Trophoblast cell (in vitro differentiated cells and primary cell): ENCODE data around the gene PTGR1. TPM values are rescaled to one million over a fixed set of nuclear protein-coding genes. Genes with fewer than 3 reads are reported as not detected.

Experiments
- DNase-seq, 2 donors: peaks; one replicate each; pipeline ENCODE4 v3.0.0-alpha.2; 2016
- H2AFZ ChIP-seq: 2 replicates; pipeline ENCODE4 v1.6.1; 2013; ENCODE audit warnings: low read length, moderate library complexity, mild to moderate bottlenecking; ENCODE audit not compliant: insufficient read depth, poor library complexity
- H2AK5ac ChIP-seq: 2 replicates; pipeline ENCODE4 v1.6.1; 2013; ENCODE audit warnings: mild to moderate bottlenecking, low read length
- H2BK120ac ChIP-seq: 2 replicates; pipeline ENCODE4 v1.6.1; 2013; ENCODE audit warnings: low read length, mild to moderate bottlenecking, moderate library complexity; ENCODE audit not compliant: insufficient read depth, poor library complexity
- H2BK12ac ChIP-seq: 2 replicates; pipeline ENCODE4 v1.6.1; 2013; ENCODE audit warnings: mild to moderate bottlenecking, low read length, moderate library complexity
- H2BK5ac ChIP-seq: 2 replicates; pipeline ENCODE4 v1.6.1; 2013; ENCODE audit warnings: low read length, low read depth, moderate library complexity, mild to moderate bottlenecking; ENCODE audit not compliant: poor library complexity
- H3K14ac ChIP-seq: 2 replicates; pipeline ENCODE4 v1.6.1; 2013; ENCODE audit warnings: mild to moderate bottlenecking, low read length
- H3K18ac ChIP-seq: 2 replicates; pipeline ENCODE4 v1.6.1; 2013; ENCODE audit warnings: mild to moderate bottlenecking, low read length
- H3K23ac ChIP-seq: 2 replicates; pipeline ENCODE4 v1.6.1; 2013; ENCODE audit warnings: low read length
- H3K27ac ChIP-seq: 2 replicates; pipeline ENCODE4 v1.5.1; 2013; ENCODE audit warnings: low read depth, mild to moderate bottlenecking, inconsistent platforms, low read length, moderate library complexity
- H3K27me3 ChIP-seq: 2 replicates; pipeline ENCODE4 v1.6.1; 2013; ENCODE audit warnings: inconsistent platforms, mild to moderate bottlenecking, low read length, moderate library complexity; ENCODE audit not compliant: insufficient read depth
- H3K36me3 ChIP-seq, 2 experiments: 1 replicate in 1 of 2; 2 replicates in 1 of 2; pipeline ENCODE4 v1.6.1; 2013; ENCODE audit warnings: low read length in 2 of 2, mild to moderate bottlenecking in 2 of 2, moderate library complexity in 1 of 2; ENCODE audit not compliant: insufficient read depth in 2 of 2, control insufficient read depth in 1 of 2
- H3K4ac ChIP-seq: 2 replicates; pipeline ENCODE4 v1.6.1; 2013; ENCODE audit warnings: low read depth, mild to moderate bottlenecking, low read length, moderate library complexity
- H3K4me1 ChIP-seq, 2 experiments: 1 replicate in 1 of 2; 2 replicates in 1 of 2; pipeline ENCODE4 v1.6.1; 2013; ENCODE audit warnings: low read length in 2 of 2, mild to moderate bottlenecking in 2 of 2, moderate library complexity in 1 of 2; ENCODE audit not compliant: insufficient read depth in 2 of 2, control insufficient read depth in 1 of 2
- H3K4me2 ChIP-seq: 2 replicates; pipeline ENCODE4 v1.6.1; 2013; ENCODE audit warnings: inconsistent platforms, mild to moderate bottlenecking, low read length, moderate library complexity
- H3K4me3 ChIP-seq: 2 replicates; pipeline ENCODE4 v1.5.1; 2013; ENCODE audit warnings: mild to moderate bottlenecking, low read depth, low read length, inconsistent platforms
- H3K79me1 ChIP-seq: one replicate; pipeline ENCODE4 v1.6.1; 2013; ENCODE audit warnings: low read length
- H3K79me2 ChIP-seq: 2 replicates; pipeline ENCODE4 v1.6.1; 2013; ENCODE audit warnings: low read length, mild to moderate bottlenecking; ENCODE audit not compliant: control insufficient read depth, insufficient read depth, poor library complexity
- H3K9ac ChIP-seq: 2 replicates; pipeline ENCODE4 v1.6.1; 2013; ENCODE audit warnings: mild to moderate bottlenecking, low read length
- H3K9me3 ChIP-seq: 2 replicates; pipeline ENCODE4 v1.6.1; 2013; ENCODE audit warnings: low read depth, mild to moderate bottlenecking, control low read depth, inconsistent platforms, low read length; ENCODE audit not compliant: insufficient read depth
- H4K12ac ChIP-seq: 2 replicates; pipeline ENCODE4 v1.6.1; 2013; ENCODE audit warnings: low read depth, mild to moderate bottlenecking, low read length, moderate library complexity
- H4K8ac ChIP-seq: 2 replicates; pipeline ENCODE4 v1.6.1; 2013; ENCODE audit warnings: low read depth, mild to moderate bottlenecking, low read length, moderate library complexity
- H4K91ac ChIP-seq: one replicate; pipeline ENCODE4 v1.6.1; 2013; ENCODE audit warnings: low read depth, mild to moderate bottlenecking, low read length, moderate library complexity
- WGBS: extraction: QIAGEN DNeasy Blood & Tissue Kit; methylation state at CpG from one replicate; pipeline ENCODE4 v1.1.7; 2013; ENCODE audit warnings: missing lambda C conversion rate; ENCODE audit not compliant: insufficient read length, insufficient coverage; ENCODE audit errors: extremely low coverage; 5-methylcytosine and 5-hydroxymethylcytosine counted together
- polyA plus RNA-seq: library from polyadenylated mRNA; stranded (reverse); fragments of 200-250 nt; gene quantifications from 2 replicates; pipeline ENCODE4 v1.2.3, GENCODE V29; 2013

The PTGR1 gene
- polyA plus RNA-seq: 40.7 and 43.8 TPM in 2 replicates

- H3K27ac ChIP-seq: no peak within 1 kb of the TSS
- H3K36me3 ChIP-seq: peaks cover 0 to 9% of the 10 kb centered on the region in 2 experiments
- H3K4me3 ChIP-seq: peak within 1 kb of the TSS; percentile 70
- H3K27me3 ChIP-seq: no peaks in the 10 kb centered on the region
- H2BK12ac ChIP-seq: no peak within 1 kb of the TSS
- H3K79me1 ChIP-seq: peaks cover 2% of the 10 kb centered on the region
- peak within 1 kb of the TSS; percentile 90 for H3K4me2 ChIP-seq
- WGBS: no CpG with 5 or more reads among the region's 64 CpGs
- H2BK5ac ChIP-seq: no peak within 1 kb of the TSS
- peaks cover 0 to 4% of the 10 kb centered on the region in 2 experiments for H3K4me1 ChIP-seq
- no peak within 1 kb of the TSS for H3K18ac ChIP-seq
- H4K8ac ChIP-seq: peak within 1 kb of the TSS; percentile 46
- no peak within 1 kb of the TSS for H3K23ac ChIP-seq
- no peak within 1 kb of the TSS for H3K4ac ChIP-seq
- peak within 1 kb of the TSS; percentile 39 for H4K91ac ChIP-seq
- no peaks in the 10 kb centered on the region for H3K9me3 ChIP-seq
- H3K9ac ChIP-seq: no peak within 1 kb of the TSS
- peak within 1 kb of the TSS; percentile 64 for H2BK120ac ChIP-seq
- H2AK5ac ChIP-seq: no peak within 1 kb of the TSS
- H3K79me2 ChIP-seq: no peaks in the 10 kb centered on the region
- peak within 1 kb of the TSS; percentile 84 for H2AFZ ChIP-seq
- peak; percentile 55 to 78 for DNase-seq
- peak within 1 kb of the TSS; percentile 35 for H4K12ac ChIP-seq
- peak within 1 kb of the TSS; percentile 17 for H3K14ac ChIP-seq
Observed at GRCh38 chr9:111599092-111599954, at the start of gene PTGR1. PTGR1 (minus strand) TSS chr9:111599647; CDS start chr9:111597422, 2,225 bp downstream.

GRCh38 chr9:111649016-111649415, 49.6 kb upstream of the PTGR1 start:
- no peak overlapping the region for H4K12ac ChIP-seq
- H3K23ac ChIP-seq: no peak overlapping the region
- no peak overlapping the region for H4K91ac ChIP-seq
- H3K18ac ChIP-seq: no peak overlapping the region
- H3K79me2 ChIP-seq: no peaks in the 10 kb centered on the region
- H3K27me3 ChIP-seq: no peaks in the 10 kb centered on the region
- no peaks in the 10 kb centered on the region for H3K79me1 ChIP-seq
- H2AFZ ChIP-seq: no peak overlapping the region
- H3K4ac ChIP-seq: no peak overlapping the region
- no peak overlapping the region for H2BK120ac ChIP-seq
- H3K4me3 ChIP-seq: no peak overlapping the region
- no peak overlapping the region for H3K9ac ChIP-seq
- H2BK5ac ChIP-seq: no peak overlapping the region
- H3K9me3 ChIP-seq: no peaks in the 10 kb centered on the region
- H2AK5ac ChIP-seq: no peak overlapping the region
- no peak overlapping the region for H2BK12ac ChIP-seq
- no peak overlapping the region for H4K8ac ChIP-seq
- H3K4me2 ChIP-seq: no peak overlapping the region
- peaks cover 3 to 4% of the 10 kb centered on the region in 2 experiments for H3K36me3 ChIP-seq
- WGBS: no CpG with 5 or more reads among the region's 4 CpGs
- H3K14ac ChIP-seq: no peak overlapping the region
- H3K4me1 ChIP-seq: no peaks in the 10 kb centered on the region
- H3K27ac ChIP-seq: no peak overlapping the region
- DNase-seq: no peak

GRCh38 chr9:111648066-111648465, 48.6 kb upstream of the PTGR1 start:
- Histone ChIP-seq H3K79me2 (no peaks in the 10 kb centered on the region), H3K4me2 (no peak overlapping the region), H2BK12ac (no peak overlapping the region), H3K18ac (no peak overlapping the region), H3K14ac (no peak overlapping the region), H3K79me1 (no peaks in the 10 kb centered on the region), H3K4me1 (no peaks in the 10 kb centered on the region), H3K9ac (no peak overlapping the region), H3K9me3 (no peaks in the 10 kb centered on the region), H2BK5ac (no peak overlapping the region), H4K8ac (no peak overlapping the region), H4K12ac (no peak overlapping the region), H3K36me3 (peaks cover 3 to 4% of the 10 kb centered on the region in 2 experiments), H2BK120ac (no peak overlapping the region), H3K4me3 (no peak overlapping the region), H2AFZ (no peak overlapping the region), H3K27ac (no peak overlapping the region), H3K27me3 (no peaks in the 10 kb centered on the region), H2AK5ac (no peak overlapping the region), H4K91ac (no peak overlapping the region), H3K4ac (no peak overlapping the region), H3K23ac (no peak overlapping the region)
- WGBS: no CpG with 5 or more reads among the region's 4 CpGs
- DNase-seq: peak in 1 of 2 donors; percentile 39

GRCh38 chr9:111646417-111646816, 47.0 kb upstream of the PTGR1 start:
- Histone ChIP-seq H4K91ac (no peak overlapping the region), H3K4ac (no peak overlapping the region), H3K4me1 (no peaks in the 10 kb centered on the region), H3K9ac (no peak overlapping the region), H3K27ac (no peak overlapping the region), H4K12ac (no peak overlapping the region), H3K9me3 (no peaks in the 10 kb centered on the region), H2BK5ac (no peak overlapping the region), H3K36me3 (peaks cover 3 to 4% of the 10 kb centered on the region in 2 experiments), H4K8ac (no peak overlapping the region), H3K79me1 (no peaks in the 10 kb centered on the region), H3K14ac (no peak overlapping the region), H3K4me2 (no peak overlapping the region), H2AK5ac (no peak overlapping the region), H3K4me3 (no peak overlapping the region), H3K79me2 (no peaks in the 10 kb centered on the region), H2BK120ac (no peak overlapping the region), H3K18ac (no peak overlapping the region), H3K23ac (no peak overlapping the region), H2BK12ac (no peak overlapping the region), H3K27me3 (no peaks in the 10 kb centered on the region), H2AFZ (no peak overlapping the region)
- WGBS: no CpG with 5 or more reads among the region's 2 CpGs
- DNase-seq: no peak
